Measurements from ENCODE around the gene MAML3. TPM values are rescaled to one million over a fixed set of nuclear protein-coding genes. Genes with fewer than 3 reads are reported as not detected.

MAML3 gene
- total RNA-seq, 1 donor from 2014 or later, result 21.8 TPM

- Mint-ChIP-seq H3K27ac (no peak overlapping the region), H3K4me3 (no peak overlapping the region), H3K9me3 (peaks cover 4% of the 10 kb centered on the region), H3K27me3 (no peaks in the 10 kb centered on the region), H3K4me1 (ENCODE audit: unreplicated experiment) (peaks cover 22% of the 10 kb centered on the region), H3K36me3 (peaks cover 8% of the 10 kb centered on the region)
- no peak for TF ChIP-seq CTCF (conservative IDR thresholded peaks at IDR 0.05)
- DNase-seq (ENCODE audit: extremely low spot score, unreplicated experiment), result no peak
Observed at GRCh38 chr4:139878050-139878449, 275.9 kb downstream of the MAML3 start.

GRCh38 chr4:139876337-139876941, 277.5 kb downstream of the MAML3 start:
- H3K36me3 Mint-ChIP-seq, result peaks cover 5% of the 10 kb centered on the region
- no peak for DNase-seq (ENCODE audit: extremely low spot score, unreplicated experiment)
- TF ChIP-seq CTCF (conservative IDR thresholded peaks at IDR 0.05), result no peak
- peaks cover under 1% of the 10 kb centered on the region for H3K9me3 Mint-ChIP-seq
- no peaks in the 10 kb centered on the region for H3K27me3 Mint-ChIP-seq
- H3K4me3 Mint-ChIP-seq, result no peak overlapping the region
- H3K4me1 Mint-ChIP-seq (ENCODE audit: unreplicated experiment), result peaks cover 29% of the 10 kb centered on the region
- no peak overlapping the region for H3K27ac Mint-ChIP-seq

GRCh38 chr4:139875411-139875825, 278.6 kb downstream of the MAML3 start:
- TF ChIP-seq CTCF (conservative IDR thresholded peaks at IDR 0.05), result peak; percentile 61
- DNase-seq (ENCODE audit: extremely low spot score, unreplicated experiment), result no peak
- peak overlapping the region; percentile 37 for H3K27ac Mint-ChIP-seq
- H3K9me3 Mint-ChIP-seq, result peaks cover 4% of the 10 kb centered on the region
- peaks cover 5% of the 10 kb centered on the region for H3K36me3 Mint-ChIP-seq
- peak overlapping the region; percentile 49 for H3K4me3 Mint-ChIP-seq
- H3K27me3 Mint-ChIP-seq, result no peaks in the 10 kb centered on the region
- peaks cover 32% of the 10 kb centered on the region for H3K4me1 Mint-ChIP-seq (ENCODE audit: unreplicated experiment)

- Mint-ChIP-seq H3K4me3 (no peak overlapping the region), H3K36me3 (peaks cover 5% of the 10 kb centered on the region), H3K27me3 (no peaks in the 10 kb centered on the region), H3K4me1 (ENCODE audit: unreplicated experiment) (peaks cover 31% of the 10 kb centered on the region), H3K9me3 (peaks cover 4% of the 10 kb centered on the region), H3K27ac (no peak overlapping the region)
- TF ChIP-seq CTCF (conservative IDR thresholded peaks at IDR 0.05), result no peak
- DNase-seq (ENCODE audit: extremely low spot score, unreplicated experiment), result no peak
Observed at GRCh38 chr4:139873111-139873860, 280.7 kb downstream of the MAML3 start.

DNA sequence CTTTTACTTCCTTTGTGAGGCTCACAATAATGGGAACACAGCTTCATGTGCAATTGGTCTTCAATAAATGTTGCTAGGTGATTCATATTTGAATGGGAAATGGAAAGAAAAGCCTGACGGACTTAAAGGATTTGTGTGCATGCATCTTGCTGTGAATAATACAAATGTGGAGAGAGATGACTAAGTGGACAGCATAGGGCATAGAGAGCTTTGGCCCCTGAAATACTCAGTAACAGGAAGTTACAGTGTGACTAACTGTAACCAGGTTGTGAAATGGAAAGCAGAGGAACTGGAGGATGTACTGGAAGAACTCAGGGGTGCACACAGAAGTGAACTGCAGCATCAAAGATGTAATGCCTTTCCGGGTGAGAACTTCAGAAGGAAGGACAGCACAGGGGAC, 281.7 kb downstream of the MAML3 start:
- peaks cover 4% of the 10 kb centered on the region for H3K9me3 Mint-ChIP-seq
- peaks cover 5% of the 10 kb centered on the region for H3K36me3 Mint-ChIP-seq
- no peaks in the 10 kb centered on the region for H3K27me3 Mint-ChIP-seq
- peaks cover 30% of the 10 kb centered on the region for H3K4me1 Mint-ChIP-seq (ENCODE audit: unreplicated experiment)
- no peak for DNase-seq (ENCODE audit: extremely low spot score, unreplicated experiment)
- no peak for TF ChIP-seq CTCF (conservative IDR thresholded peaks at IDR 0.05)
- H3K27ac Mint-ChIP-seq, result no peak overlapping the region
- H3K4me3 Mint-ChIP-seq, result no peak overlapping the region
